Measurements from ENCODE around the gene KLHDC9.
A peak's percentile ranks its signal among the peaks of the same experiment; 100 is the strongest.

Gene KLHDC9

DNA sequence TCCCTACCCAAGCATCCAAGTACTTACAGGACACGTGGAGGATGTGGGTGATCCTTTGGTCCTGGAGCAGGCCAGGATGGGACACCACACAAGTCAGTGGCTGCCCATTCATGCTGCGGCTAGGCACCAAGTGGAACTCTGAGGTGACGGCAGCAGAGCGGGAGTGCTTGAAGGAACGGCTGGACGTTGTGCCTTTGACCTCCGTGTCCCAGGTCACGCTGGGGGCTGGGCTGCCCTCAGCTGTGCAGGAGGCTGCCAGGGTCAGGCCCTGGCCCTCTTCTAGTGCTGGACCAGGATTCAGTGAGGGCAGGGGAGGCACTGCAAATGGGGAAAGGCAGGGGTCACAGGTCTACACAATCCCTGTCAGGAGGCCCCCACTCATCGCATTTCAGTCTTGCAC, 20.7 kb upstream of the KLHDC9 start:
- DNase-seq (ENCODE audit: low spot score) = no peak

DNA sequence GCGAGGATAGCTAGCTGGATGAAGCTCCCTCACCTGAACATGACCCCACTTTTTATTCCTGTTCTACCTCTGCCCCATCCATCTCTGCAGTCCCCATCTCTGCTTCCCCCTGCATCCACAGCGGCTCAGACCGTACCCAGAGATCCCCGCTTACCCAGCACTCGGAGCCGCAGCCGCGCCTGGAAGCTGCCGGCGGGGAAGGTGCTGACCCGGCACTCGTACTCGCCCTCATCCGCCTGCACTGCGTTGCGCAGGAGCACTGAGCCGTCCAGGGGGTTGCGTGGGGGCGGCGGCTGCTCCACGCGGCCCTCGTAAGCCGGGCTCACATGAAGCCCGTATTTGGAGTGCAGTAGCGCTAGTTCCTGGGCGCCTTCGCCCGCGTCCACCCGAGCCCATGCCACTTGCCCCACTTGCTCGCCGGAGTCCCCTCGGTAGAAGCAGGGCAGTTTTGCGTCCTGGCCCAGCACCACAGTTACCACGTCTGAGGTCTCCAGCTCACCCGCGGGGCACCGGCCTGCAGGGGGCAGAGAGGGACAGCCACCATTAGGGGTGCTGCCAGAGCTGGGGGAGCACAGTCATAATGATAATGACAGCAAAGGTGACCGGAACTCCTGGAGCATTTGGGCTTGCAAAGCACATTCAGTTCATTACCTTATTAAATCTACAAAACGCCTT, 18.6 kb upstream of the KLHDC9 start:
- DNase-seq (ENCODE audit: low spot score) = no peak

DNA sequence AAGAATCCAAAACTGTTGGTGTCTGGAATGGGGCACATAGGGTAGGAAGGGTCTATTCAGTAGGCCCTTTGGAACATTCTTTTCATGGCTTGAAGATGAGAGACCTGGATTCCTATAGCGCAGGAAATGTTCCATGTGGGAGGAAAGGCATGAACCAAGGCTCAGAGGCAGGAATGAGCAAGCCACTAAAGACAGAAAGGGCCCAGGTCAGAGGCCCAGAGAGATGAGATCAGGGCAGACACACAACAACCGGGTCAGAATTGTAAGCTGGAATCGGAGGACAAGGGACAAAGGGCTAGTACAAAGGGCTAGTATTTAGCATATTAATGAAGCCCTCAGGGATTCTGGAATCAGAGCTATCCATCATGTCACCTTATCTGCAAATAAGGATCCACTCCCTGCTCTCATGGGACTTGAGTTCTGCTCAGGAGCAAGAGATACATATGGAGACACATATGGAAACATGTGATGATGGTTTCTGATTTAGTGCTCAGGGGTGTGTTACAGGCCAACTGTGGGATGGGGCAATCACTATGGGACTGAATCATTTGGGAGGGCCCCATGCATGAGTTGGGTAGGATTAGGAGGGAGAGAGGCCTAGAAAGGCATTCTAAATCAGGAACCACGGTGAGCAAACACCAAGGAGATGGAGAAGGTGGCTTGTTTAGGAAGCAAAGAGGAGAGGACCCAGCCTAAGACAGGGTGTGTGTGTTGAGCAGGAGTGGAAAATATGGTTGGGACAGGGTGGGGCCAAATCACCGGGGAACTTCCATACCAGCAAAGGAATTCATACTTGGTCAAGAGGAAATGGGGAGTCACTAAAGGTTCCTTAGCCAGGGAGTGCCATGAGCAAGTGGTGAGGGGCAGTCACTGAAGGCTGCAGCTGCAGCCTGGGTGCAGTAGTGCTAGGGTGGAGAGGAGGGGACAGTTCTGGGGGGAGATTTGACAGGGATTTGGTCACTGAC, 17.4 kb upstream of the KLHDC9 start:
- no peak for DNase-seq (ENCODE audit: low spot score)

DNA sequence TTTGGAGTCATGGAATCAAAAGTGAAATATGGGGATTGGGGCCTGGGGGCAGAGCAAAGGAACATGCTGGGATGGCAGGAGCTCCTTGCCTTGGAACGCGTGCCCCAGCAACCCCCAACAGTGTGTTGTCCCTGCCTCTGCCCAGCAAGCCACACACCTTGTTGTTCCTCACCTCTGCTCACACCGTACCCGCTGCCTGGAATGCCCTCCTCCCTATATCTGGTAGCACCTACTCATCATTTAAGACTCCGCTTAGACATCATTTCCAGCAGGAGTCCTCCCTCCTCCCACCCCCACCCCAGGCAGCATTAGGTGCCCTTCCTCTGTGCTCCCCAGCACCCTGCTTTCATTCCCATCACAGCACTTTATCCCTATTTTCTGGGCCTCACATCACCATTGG, 16.6 kb upstream of the KLHDC9 start:
- DNase-seq (ENCODE audit: low spot score) = no peak

DNA sequence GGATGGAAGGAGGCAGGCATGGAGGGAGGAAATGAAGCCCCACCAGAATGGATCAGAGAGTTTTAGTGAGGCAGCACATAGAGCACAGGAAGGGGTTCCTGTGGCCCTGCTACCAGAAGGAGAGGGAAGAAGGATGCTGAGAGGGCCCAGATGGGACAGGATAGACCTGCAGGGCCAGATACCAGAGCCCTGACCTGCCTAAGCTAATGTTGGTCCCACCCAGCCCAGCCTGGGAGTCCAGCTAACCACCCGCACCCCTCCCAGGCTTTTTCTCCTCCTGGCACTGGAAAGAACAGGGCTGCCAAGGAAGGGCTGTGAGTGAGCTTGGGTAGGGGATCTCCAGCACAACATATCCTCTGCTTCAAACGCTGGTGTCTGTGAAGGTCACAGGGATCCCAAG, 15.7 kb upstream of the KLHDC9 start:
- DNase-seq (ENCODE audit: low spot score) = no peak

DNA sequence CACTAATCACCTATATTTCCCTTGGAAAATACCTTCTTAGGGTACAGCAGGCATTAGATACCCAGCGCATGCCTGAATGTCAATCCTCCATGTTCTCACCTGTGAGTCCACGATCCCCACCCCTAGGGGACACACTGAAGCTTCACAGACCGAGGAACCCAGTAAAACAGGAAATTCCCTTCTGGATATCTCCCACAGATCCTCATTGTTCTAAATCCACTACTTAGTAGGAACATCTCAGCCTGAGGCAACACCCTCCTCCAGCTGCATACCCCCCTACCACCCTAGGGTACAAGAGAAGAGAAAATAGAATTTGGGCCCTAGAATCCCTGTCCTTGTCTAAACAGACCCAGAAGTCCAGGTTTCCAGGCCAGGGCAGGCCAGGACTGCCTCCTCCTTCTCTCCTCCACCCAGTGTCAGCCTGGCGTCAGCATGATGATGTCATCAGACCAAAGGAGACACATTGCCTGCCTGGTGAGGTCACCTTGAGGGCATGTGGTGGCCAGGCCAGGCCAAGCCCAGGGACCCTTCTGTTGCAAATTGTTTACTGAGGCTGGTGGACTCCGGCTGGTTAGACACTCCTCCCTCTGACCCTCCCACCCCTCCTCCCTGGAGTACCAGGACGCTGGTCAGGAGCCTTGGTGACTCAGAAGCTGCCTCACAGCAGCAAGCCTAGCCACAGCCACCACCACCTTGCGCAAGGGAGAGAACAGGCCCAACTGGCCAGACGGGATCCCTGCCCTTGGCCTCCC, 15.0 kb upstream of the KLHDC9 start:
- no peak for DNase-seq (ENCODE audit: low spot score)

DNA sequence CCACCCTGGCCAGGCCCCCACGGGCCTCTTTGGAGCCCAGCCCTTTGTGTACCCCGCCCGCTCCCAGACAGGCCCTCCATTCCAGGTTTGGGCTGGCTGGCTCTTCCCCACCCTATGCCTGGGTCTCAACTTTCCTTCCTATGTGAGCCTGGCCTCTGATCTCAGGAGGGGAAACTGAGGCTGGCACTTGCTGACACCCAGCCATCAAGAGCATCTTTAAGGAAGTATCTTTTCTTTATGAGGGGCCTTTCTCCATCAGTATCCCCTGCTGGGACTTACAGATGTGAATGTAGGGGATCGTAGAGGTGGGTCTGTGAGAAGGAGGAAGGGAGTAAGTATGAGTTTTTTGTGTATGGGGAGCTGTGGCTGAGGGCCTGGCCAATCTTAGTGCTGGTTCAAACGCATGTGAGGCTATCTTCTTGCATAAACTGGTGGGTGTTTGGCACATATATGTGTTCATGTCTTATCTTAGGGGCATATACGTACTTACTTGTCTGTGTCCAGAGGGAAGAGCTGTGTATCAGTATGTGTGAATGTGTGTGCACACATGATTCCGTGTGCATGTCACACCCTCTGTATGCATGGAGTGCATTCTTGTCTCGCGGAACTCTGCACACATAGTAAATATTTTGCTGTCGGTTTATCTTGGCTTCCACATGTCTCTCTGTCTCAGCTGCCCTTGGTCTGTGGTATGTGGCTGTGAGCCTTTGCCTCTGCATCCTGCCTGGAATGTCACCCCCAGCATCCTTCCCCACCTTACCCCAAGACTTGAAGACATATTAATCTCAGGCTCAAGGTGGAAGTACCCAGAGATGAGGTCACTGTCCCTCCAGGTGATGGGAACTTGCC, 14.2 kb upstream of the KLHDC9 start:
- DNase-seq (ENCODE audit: low spot score) = no peak

DNA sequence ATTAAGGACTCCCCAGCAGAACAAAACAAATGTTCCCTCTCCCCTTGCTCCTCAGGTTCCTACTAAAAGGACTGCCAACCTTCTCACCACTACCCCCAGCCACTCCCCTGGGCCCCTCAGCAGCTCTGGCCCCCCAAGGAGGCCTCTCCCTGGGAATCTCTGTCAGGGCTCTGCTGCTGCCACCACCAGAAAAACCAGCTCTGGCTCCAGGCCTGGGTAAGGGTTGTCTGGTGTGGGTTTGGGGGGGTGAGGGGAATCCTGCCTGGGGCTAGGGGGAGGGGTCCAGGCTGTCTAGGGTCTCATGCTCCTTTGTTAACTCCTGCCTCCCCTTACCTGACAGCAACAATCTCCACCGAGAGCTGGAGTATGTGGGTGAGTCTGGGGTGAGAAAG, 13.6 kb upstream of the KLHDC9 start:
- DNase-seq (ENCODE audit: low spot score) = no peak

DNA sequence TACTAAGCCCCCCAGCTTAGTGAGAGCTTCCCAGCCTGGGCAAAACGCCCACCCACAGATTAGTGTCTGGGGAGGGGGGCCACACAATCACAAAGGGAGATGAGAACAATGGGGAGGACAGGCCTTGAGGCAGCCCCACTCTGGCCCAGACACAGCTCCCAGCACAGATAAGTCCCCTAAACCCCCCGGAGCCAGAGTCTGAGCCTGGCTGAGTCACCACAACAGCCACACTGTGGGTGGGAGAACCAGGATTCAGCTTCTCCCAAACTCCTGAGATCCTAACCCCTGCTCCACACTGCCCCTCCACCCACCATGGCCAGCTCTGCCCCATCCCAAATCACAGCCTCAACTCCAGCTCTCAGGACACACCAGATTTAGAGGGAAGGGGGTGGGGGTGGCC, 13.0 kb upstream of the KLHDC9 start:
- DNase-seq (ENCODE audit: low spot score) = no peak

DNA sequence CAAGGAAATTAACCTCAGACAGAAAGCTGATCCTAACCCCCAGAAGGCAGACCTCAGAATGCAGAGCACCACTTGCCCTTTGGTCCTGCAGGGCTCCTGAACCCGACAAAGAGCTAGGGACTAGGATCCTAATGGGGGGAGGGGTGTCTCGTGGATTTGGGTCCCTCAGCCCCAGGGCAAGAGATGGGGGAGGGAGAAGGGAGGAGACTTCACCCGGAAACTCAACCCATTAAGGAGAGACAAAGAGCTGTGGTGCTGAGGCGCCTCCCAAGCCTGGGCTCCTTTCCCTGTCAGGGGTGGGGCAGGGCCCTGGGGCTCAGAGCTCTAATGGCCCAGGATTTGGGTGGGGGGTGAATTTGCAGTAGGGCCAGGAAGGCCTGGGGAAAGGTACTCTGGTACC, 11.7 kb upstream of the KLHDC9 start:
- DNase-seq (ENCODE audit: low spot score) = no peak

DNA sequence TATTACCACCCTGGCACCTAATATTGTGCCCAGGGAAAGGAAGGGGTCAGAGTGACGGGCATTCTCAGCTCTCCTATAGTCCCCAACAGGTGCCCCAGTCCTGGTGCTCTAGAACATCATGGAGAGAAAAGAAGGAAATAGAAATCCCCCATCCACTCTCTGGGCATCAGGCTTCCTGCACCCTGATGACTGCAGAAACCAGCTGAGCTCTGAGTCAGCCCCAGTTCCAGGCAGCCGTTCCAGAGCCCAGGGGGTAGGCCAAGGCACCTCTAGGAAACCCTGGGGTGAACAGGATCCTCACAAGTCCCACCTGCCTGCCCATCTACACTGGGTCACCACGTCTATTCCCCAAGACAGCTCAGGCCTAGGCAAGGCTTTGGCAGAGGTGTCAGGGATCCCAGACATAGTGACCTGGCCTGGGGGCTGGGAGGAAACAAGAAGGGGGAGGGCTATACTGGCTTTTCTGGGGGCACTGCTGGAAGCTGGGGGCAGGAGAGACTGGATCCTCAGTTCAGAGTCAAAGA, 9.5 kb upstream of the KLHDC9 start:
- no peak for DNase-seq (ENCODE audit: low spot score)

DNA sequence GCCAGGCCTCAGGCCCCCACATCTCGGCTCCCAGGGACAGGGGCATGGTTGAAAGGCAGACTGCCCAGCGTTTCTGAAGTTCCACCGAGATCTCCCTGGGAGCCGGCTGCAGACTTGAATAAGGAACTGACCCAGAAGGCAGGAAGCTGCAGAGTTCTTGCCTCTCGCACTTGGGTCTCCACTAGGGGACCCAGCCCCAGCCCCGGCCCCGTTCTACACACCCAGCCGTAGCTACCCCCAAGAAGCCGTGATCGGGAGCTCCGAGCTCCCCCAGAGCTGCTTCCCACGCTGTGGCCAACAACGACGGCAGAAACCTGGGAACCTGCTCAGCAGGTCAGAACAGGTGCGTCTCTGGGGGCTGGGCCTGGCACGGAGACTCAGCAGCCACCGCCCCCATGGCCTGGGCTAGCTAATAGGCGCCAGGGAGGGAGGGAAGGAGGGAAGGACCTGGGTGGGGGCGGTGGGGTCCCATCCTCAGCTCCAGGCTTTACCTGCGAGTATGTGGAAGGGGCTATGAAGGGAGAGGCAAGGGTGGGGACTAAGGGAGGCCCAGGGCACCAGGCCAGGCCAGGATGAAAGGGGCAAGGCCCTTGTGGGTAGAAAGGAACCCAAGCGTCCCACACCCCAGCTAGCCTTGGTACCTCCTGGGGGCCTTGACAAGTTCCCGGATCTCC, 8.8 kb upstream of the KLHDC9 start, which contains the start of gene NECTIN4:
Gene NECTIN4, minus strand, starts transcription at position 308 of the 674 bp plus-strand sequence. Its CDS starts 262 bp downstream, at position 46.
- DNase-seq (ENCODE audit: low spot score) = no peak

DNA sequence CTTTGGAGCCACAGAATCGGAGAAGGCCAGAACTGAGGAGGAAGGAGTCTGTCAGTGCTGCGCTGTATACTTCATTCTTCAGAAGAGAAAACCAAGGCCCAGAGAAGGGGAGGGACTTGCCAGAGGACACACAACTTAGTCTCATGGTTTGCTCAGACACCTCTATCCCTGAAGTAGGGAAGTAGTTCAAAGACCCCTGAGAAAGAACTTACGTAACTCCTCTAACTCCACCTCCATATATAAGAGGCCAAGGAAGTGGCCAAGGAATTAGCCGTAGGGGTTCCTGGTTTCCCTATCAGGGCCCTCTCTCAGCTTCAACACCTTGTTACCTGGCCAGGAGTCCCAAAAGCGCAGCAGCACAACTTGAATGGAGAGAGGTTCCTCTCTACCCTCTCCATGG, 8.2 kb upstream of the KLHDC9 start:
- no peak for DNase-seq (ENCODE audit: low spot score)

DNA sequence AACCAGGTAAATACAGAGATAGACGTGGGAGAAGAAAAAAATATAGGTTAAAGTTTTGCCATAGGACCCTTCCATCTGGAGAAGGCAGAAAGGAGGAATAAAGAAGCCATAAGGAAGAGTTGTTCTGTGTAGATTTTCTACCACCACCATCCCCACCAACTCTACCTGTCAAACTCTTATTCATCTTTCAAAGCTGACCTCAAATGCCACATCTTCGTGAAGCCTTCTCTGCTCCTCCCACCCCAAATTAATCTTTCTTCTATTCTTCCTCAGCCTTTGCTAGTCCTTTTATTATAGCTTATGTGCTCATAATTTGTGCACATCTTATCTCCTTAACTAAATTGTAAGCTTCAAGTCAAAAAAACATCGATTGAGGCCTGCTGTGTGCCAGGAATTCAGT, 7.5 kb upstream of the KLHDC9 start:
- DNase-seq (ENCODE audit: low spot score) = no peak

DNA sequence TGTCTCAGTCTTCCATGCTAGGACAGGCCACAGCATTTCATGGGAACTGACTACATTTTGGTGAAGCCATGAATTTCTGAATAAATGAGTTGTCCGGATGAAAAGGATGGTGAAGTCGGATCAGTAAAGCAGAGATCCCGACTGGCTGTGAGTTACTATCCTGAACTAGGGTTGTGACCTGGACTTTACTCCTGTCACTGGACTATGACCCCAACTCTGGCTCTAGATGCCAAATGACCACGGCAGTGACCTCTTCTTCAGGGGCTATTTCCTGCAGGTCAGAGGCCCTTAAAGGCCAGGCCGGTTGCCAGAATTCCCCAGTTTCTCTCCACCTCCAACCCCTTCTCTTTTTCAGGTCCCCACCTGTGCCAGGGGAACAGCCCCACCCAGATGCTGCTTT, 7.1 kb upstream of the KLHDC9 start:
- peak; percentile 21 for DNase-seq (ENCODE audit: low spot score)

DNA sequence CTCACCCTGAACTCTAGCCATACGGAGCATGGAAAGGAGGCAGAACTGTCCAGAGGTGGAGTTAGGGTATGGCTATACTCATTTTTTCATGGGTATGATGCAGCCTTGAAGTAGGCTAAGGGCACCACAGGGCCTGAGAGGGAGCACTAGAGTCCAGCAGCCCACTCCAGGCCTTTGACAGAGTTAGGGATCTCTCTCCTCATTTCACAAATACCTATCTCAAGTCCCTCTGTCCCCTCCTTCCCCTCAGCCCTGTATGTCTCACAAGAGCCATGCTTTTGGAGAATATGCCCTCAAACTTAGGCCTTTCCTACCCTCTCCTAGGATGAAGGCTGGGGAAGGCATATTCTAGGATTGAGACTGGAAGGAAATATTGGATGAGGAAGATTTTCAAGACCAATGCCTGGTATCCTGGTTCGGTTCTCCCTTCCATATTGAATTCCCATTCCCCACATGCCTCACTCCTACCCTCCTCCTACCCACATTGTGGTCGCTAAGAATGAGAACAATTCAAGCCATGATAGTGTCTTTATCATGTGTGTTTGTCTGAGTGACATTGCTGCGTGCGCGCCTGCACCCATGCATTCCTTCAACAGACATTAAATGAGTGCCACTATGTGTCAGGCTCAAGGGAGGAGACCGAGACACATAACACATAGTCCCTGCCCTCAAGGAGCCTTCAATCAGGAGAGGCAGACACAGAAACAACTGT, 6.2 kb upstream of the KLHDC9 start:
- no peak for DNase-seq (ENCODE audit: low spot score)

DNA sequence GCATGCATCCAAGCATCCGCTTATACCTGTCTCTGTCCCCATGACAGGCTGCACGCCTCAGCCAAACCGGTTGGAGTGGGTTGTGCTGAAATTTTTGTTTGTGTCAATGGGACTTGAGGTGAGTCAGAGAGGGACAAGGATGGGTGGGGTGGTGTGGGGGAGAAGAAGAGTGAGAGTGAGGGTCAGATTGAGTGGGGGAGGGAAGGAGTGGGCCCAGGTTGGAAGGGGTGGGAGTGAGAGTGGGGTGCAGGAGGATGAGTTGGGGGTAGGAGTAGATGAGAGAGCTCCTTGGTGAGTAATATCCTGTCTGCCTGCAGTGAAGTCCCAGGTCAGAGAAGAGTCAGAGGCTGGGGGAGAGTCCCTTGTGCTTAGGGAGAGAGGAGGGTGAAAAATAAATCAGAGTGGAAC, 5.5 kb upstream of the KLHDC9 start:
- no peak for DNase-seq (ENCODE audit: low spot score)

DNA sequence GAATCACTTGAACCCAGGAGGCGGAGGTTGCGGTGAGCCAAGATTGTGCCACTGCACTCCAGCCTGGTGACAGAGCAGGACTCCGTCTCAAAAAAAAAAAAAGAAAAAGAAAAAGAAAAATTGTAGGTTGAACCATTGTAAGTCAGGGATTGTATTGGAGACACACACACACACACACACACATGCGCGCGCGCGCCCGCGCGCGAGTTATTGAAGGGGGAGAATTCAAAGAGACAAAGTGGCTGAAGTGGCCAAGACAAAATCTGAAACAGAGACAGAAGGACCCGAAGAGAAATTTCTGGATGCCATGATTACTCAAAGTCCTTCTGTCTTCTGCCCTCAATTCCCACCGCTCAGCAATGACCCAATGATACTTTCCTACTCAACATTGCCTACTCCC, 3.7 kb upstream of the KLHDC9 start:
- no peak for DNase-seq (ENCODE audit: low spot score)

DNA sequence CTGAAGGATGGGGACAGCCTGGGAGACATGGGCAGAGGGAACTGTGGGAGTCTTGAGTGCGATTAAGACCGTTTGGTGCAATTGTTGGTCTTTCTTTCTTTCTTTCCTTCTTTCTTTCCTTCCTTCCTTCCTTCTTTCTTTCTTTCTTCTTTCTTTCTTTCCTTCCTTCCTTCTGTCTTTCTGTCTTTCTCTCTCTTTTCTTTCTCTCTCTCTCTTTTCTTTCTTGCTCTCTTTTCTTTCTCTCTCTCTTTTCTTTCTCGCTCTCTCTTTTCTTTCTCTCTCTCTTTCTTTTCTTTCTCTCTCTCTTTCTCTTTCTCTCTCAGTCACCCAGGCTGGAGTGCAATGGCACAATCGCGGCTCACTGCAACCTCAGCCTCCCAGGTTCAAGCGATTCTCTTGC, 2.9 kb upstream of the KLHDC9 start:
- no peak for DNase-seq (ENCODE audit: low spot score)

DNA sequence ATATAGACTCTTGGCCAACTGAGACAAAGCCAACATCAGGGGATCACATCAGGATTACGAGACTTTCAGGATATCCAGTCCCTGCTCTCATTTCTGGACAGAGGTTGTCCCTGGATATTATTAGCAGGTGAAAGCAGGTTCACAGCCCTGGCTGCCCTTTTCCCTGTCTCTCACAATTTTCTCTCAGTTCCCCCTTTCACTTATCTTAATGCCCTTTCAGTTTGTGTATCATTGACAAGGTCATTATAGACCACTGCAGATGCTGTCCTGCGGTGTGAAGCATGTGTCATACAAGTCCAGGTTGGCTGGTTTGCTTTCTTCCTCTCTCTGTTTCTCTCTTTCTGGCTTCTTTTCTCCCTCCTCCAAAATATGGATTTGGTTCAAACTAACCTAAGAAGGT, 2.1 kb upstream of the KLHDC9 start:
- no peak for DNase-seq (ENCODE audit: low spot score)

Measured in D341Med (cell line).